Measurements from ENCODE around the gene PTPRT. TPM values are rescaled to one million over a fixed set of nuclear protein-coding genes. Genes with fewer than 3 reads are reported as not detected.

The PTPRT gene
- polyA plus RNA-seq, 2 of the 4 experiments (the other 2 are of a cell fraction), result not detected

DNA sequence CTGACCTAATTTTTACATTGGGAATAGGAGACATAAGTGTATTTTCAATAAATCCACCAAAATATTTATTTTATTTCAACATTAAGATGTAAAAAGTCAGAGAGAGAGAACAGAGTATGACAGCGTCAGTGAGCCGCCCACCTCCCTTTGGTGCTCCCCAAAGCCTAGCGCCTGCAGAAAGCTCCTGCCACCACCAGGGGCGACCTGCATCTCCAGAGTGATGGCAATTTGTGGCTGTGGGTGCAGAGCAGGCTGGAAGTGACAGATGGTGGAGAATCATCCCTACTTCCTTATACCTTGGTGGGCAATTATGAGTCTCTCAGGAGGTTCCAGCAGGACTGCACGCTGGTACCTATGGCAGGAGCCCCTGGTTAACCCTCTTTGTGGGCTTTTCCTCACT is 87.3 kb downstream of the PTPRT start (continued):
- TF ChIP-seq CHD2 (IDR thresholded peaks at IDR 0.05; ENCODE audit: low read length, partially characterized antibody), result no peak
- TF ChIP-seq HOXB13 (CRISPR knock-in tag; IDR thresholded peaks at IDR 0.05; ENCODE audit: low read depth), result no peak

DNA sequence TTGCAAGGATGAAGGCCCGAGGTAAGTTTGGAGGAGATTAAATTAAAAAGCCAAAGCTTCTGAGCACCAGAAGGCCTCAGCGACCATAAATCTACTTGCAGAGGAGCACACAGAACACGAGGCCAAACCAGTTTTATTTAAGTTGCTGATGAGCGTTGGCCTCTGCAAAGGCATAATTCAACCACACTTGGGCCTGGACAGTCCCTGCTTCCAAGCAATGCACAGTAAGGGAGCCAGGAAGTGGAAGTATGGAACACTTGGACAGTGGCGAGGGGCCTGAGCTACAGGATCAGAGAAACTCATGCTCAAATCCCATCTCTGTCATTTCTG is 92.8 kb downstream of the PTPRT start:
- ATAC-seq (no peak), DNase-seq (ENCODE audit: low read depth in 1 of 2, low spot score in 1 of 2) (no peak), FAIRE-seq (no peak)
- H3K4me3 ChIP-seq, result no peak overlapping the region
- no peak overlapping the region for H3K27ac ChIP-seq
- TF ChIP-seq SREBF2 (IDR thresholded peaks at IDR 0.05) (no peak), NR3C1 (IDR thresholded peaks at IDR 0.05) (no peak), ZFP36 (IDR thresholded peaks at IDR 0.05; ENCODE audit: borderline replicate concordance, partially characterized antibody) (no peak), RARB (CRISPR knock-in tag; IDR thresholded peaks at IDR 0.05) (no peak), ZSCAN20 (CRISPR knock-in tag; IDR thresholded peaks at IDR 0.05) (no peak), USF2 (IDR thresholded peaks at IDR 0.05) (no peak), RNF2 (IDR thresholded peaks at IDR 0.05; ENCODE audit: borderline replicate concordance, low read depth) (no peak), NPAS2 (CRISPR knock-in tag; IDR thresholded peaks at IDR 0.05; ENCODE audit: borderline replicate concordance) (no peak), PHF8 (IDR thresholded peaks at IDR 0.05; ENCODE audit: borderline replicate concordance, low read depth) (no peak), HOXA7 (CRISPR knock-in tag; IDR thresholded peaks at IDR 0.05) (no peak), EHF (CRISPR knock-in tag; IDR thresholded peaks at IDR 0.05) (no peak), KDM5A (IDR thresholded peaks at IDR 0.05) (no peak)
- H3K4me2 ChIP-seq, result no peak overlapping the region
- H3K9me3 ChIP-seq, result no peaks in the 10 kb centered on the region
- ChIA-PET CTCF (no interaction called here), POLR2A (no interaction called here)
- no peaks in the 10 kb centered on the region for H3K4me1 ChIP-seq
- WGBS (ENCODE audit: missing lambda C conversion rate), result 3% methylated on average over 4 of the region's 5 CpGs

DNA sequence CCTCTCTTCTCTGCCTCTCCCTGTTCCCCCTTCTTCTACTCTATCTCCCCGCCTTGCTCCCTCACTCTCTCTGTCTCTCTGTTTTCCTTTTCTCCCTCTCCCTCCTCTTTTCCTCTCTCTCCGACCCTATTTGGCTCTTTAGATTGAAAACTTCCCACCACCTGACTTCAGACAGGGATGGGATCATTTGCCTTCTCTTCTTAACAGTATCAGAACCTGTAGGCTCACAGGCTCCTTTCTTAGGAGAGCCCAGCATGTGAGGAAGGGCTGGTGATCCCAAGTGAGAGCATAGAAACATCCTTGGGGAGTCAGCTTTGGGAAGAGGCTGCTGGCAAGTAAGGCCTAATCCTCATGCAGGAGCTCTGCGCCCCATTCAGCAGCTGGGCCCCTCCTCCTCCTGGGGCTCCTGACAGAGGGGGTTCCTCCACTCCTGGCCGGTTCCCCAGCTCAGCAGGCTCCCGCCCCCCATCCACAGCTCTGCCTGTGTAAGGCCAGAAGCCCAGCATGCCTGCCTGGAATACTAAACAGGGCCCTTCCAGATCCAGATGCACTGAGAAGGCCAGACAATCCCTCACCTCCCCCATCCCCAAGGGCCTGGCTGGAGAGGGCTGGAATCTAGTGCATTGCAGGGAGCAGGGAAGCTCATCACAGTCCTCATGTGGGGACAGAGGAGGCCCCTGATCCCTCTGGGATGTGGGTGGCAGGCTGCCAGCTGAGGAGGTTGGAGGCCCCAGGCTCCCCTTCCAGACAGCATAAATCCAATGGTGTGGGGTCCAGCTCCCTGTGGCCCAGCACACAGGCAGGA is 93.4 kb downstream of the PTPRT start:
- no peak for TF ChIP-seq MAZ (IDR thresholded peaks at IDR 0.05; ENCODE audit: borderline replicate concordance, low read depth, low read length)
- TF ChIP-seq E2F6 (IDR thresholded peaks at IDR 0.05; ENCODE audit: borderline replicate concordance, low read depth), result no peak
- TF ChIP-seq SREBF2 (IDR thresholded peaks at IDR 0.05), result no peak
- TF ChIP-seq GATA3 (IDR thresholded peaks at IDR 0.05; ENCODE audit: borderline replicate concordance), result no peak
- no peak for TF ChIP-seq HOXB5 (CRISPR knock-in tag; IDR thresholded peaks at IDR 0.05)
- TF ChIP-seq FOSL2 (IDR thresholded peaks at IDR 0.05), result no peak
- no peak for TF ChIP-seq FOSL2 (CRISPR knock-in tag; IDR thresholded peaks at IDR 0.05)
- TF ChIP-seq, protein P1, sequence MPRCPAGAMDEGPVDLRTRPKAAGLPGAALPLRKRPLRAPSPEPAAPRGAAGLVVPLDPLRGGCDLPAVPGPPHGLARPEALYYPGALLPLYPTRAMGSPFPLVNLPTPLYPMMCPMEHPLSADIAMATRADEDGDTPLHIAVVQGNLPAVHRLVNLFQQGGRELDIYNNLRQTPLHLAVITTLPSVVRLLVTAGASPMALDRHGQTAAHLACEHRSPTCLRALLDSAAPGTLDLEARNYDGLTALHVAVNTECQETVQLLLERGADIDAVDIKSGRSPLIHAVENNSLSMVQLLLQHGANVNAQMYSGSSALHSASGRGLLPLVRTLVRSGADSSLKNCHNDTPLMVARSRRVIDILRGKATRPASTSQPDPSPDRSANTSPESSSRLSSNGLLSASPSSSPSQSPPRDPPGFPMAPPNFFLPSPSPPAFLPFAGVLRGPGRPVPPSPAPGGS (IDR thresholded peaks at IDR 0.05), result no peak
- no peak for TF ChIP-seq CEBPB (IDR thresholded peaks at IDR 0.05)
- no peak for TF ChIP-seq ZSCAN20 (CRISPR knock-in tag; IDR thresholded peaks at IDR 0.05)
- TF ChIP-seq KDM1A (IDR thresholded peaks at IDR 0.05; ENCODE audit: low read depth), result no peak
- no peak for TF ChIP-seq CBX2 (IDR thresholded peaks at IDR 0.05; ENCODE audit: borderline replicate concordance, low read depth)
- no peak for TF ChIP-seq TP53 (CRISPR knock-in tag; IDR thresholded peaks at IDR 0.05)
- Histone ChIP-seq H3K4me1 (no peaks in the 10 kb centered on the region), H3K27ac (no peak overlapping the region), H3K4me3 (no peak overlapping the region), H3K9me3 (no peaks in the 10 kb centered on the region), H3K4me2 (no peak overlapping the region)
- ATAC-seq, result no peak
- ChIA-PET POLR2A (no interaction called here), CTCF (no interaction called here)
- no peak for FAIRE-seq
- DNase-seq (ENCODE audit: low read depth in 1 of 2, low spot score in 1 of 2), result no peak
- 0% methylated on average over 4 of the region's 5 CpGs for WGBS (ENCODE audit: missing lambda C conversion rate)

Measured in A549 (cell line).